H1 (cell line): ENCODE data around the gene PPAN. TPM values are rescaled to one million over a fixed set of nuclear protein-coding genes. Genes with fewer than 3 reads are reported as not detected.

Experiments
- CTCF ChIA-PET: fragments of 300-600 bp; sonication (Branson Sonifier 250); formaldehyde crosslinking; loops from one replicate; lab custom pipeline; 2021; ENCODE audit not compliant: partially characterized antibody; lab: Charles Lee
- POLR2A ChIA-PET: fragments of 300-600 bp; sonication (Branson Sonifier 250); formaldehyde crosslinking; loops from one replicate; lab custom pipeline; 2021; ENCODE audit warnings: inconsistent platforms; ENCODE audit not compliant: partially characterized antibody; lab: Charles Lee
- DNase-seq, 2 experiments: peaks; one replicate each; pipeline versions ENCODE4 v3.0.0 to v3.0.0-alpha.2; 2010 to 2022; ENCODE audit warnings: low spot score in 2 of 2, low read depth in 1 of 2, mixed read lengths in 1 of 2
- FAIRE-seq: peaks from 2 replicates; lab custom pipeline; 2011; peaks lifted over from hg19 to GRCh38; lab: Jason Lieb, UNC
- H2AFZ ChIP-seq: 2 replicates; pipeline ENCODE4 v1.8.1; 2012; ENCODE audit warnings: low read length, inconsistent platforms
- H2AK5ac ChIP-seq: 2 replicates; pipeline ENCODE4 v1.6.1; 2013; ENCODE audit warnings: low read depth, low read length
- H2BK120ac ChIP-seq: replicated peaks from 2 replicates; pipeline ENCODE3; 2013; ENCODE audit warnings: low read depth, low read length, inconsistent platforms
- H2BK12ac ChIP-seq: 2 replicates; pipeline ENCODE4 v1.6.1; 2013; ENCODE audit warnings: low read depth, low read length
- H2BK15ac ChIP-seq: 2 replicates; pipeline ENCODE4 v1.6.1; 2013; ENCODE audit warnings: low read length
- H2BK20ac ChIP-seq: 2 replicates; pipeline ENCODE4 v1.6.1; 2013; ENCODE audit warnings: low read length
- H2BK5ac ChIP-seq: 2 replicates; pipeline ENCODE4 v1.6.1; 2013; ENCODE audit warnings: low read depth, low read length
- H3K14ac ChIP-seq: 2 replicates; pipeline ENCODE4 v1.6.1; 2013; ENCODE audit warnings: inconsistent platforms; ENCODE audit not compliant: insufficient read length
- H3K18ac ChIP-seq: 2 replicates; pipeline ENCODE4 v1.6.1; 2013; ENCODE audit warnings: low read length; ENCODE audit errors: extremely low read depth
- H3K23ac ChIP-seq: 2 replicates; pipeline ENCODE4 v1.6.1; 2013; ENCODE audit warnings: inconsistent platforms; ENCODE audit not compliant: insufficient read length
- H3K23me2 ChIP-seq: 2 replicates; pipeline ENCODE4 v1.6.1; 2013; ENCODE audit warnings: low read depth, low read length
- H3K27ac ChIP-seq: 2 replicates; pipeline ENCODE4 v1.6.1; 2011; ENCODE audit warnings: low read depth, low read length, inconsistent platforms
- H3K27me3 ChIP-seq, 4 experiments: replicated peaks in 1 of 4; 1 replicate in 1 of 4; 2 replicates in 3 of 4; pipeline versions ENCODE4 v1.6.1 to v1.8.1; 2011 to 2013; ENCODE audit warnings: low read length in 3 of 4, mild to moderate bottlenecking in 3 of 4, inconsistent platforms in 2 of 4, mixed read lengths in 2 of 4, moderate library complexity in 1 of 4; ENCODE audit not compliant: control insufficient read depth in 3 of 4, insufficient read depth in 3 of 4; ENCODE audit errors: extremely low read depth in 1 of 4
- H3K36me3 ChIP-seq, 4 experiments: 2 replicates each; pipeline versions ENCODE4 v1.6.1 to v1.8.1; 2011 to 2013; ENCODE audit warnings: mild to moderate bottlenecking in 4 of 4, low read length in 3 of 4, moderate library complexity in 2 of 4, control low read depth in 1 of 4, inconsistent platforms in 1 of 4; ENCODE audit not compliant: insufficient read depth in 4 of 4, control insufficient read depth in 2 of 4
- H3K4ac ChIP-seq: replicated peaks from 2 replicates; pipeline ENCODE3; 2013; ENCODE audit warnings: low read length, low read depth, mixed read lengths, inconsistent platforms; ENCODE audit not compliant: insufficient read length
- H3K4me1 ChIP-seq, 4 experiments: replicated peaks in 1 of 4; 1 replicate in 1 of 4; 2 replicates in 3 of 4; pipeline versions ENCODE4 v1.6.1 to v1.8.1; 2011 to 2013; ENCODE audit warnings: low read length in 3 of 4, inconsistent platforms in 2 of 4, mixed read lengths in 1 of 4; ENCODE audit not compliant: insufficient read depth in 4 of 4, control insufficient read depth in 3 of 4
- H3K4me2 ChIP-seq, 2 experiments: 2 replicates each; pipeline versions ENCODE4 v1.6.1 to v1.8.1; 2011 to 2013; ENCODE audit warnings: low read depth in 2 of 2, low read length in 2 of 2, control low read depth in 1 of 2, inconsistent platforms in 1 of 2, mild to moderate bottlenecking in 1 of 2; ENCODE audit not compliant: insufficient read depth in 1 of 2
- H3K4me3 ChIP-seq, 4 experiments: fragments of 200-600, 300-600 bp in 1 of 4; sonication (generic), shearing (Covaris generic), sonication (Bioruptor Twin) in 1 of 4; 2 replicates each; pipeline versions ENCODE4 v1.5.1 to v1.8.1; 2011 to 2016; ENCODE audit warnings: low read length in 4 of 4, low read depth in 3 of 4, control low read depth in 2 of 4, inconsistent platforms in 2 of 4, mild to moderate bottlenecking in 2 of 4, mixed read lengths in 1 of 4, moderate library complexity in 1 of 4; ENCODE audit not compliant: insufficient read depth in 2 of 4; ENCODE audit errors: extremely low read depth in 1 of 4
- H3K56ac ChIP-seq: replicated peaks from 2 replicates; pipeline ENCODE3; 2013; ENCODE audit warnings: low read depth, mild to moderate bottlenecking, mixed read lengths, low read length, inconsistent platforms; ENCODE audit not compliant: insufficient read length
- H3K79me1 ChIP-seq: 2 replicates; pipeline ENCODE4 v1.6.1; 2013; ENCODE audit warnings: low read depth, low read length, control low read depth
- H3K79me2 ChIP-seq, 2 experiments: 2 replicates each; pipeline versions ENCODE4 v1.6.1 to v1.8.1; 2012 to 2013; ENCODE audit warnings: low read length in 2 of 2, mild to moderate bottlenecking in 2 of 2, inconsistent platforms in 1 of 2; ENCODE audit not compliant: insufficient read depth in 2 of 2, control insufficient read depth in 1 of 2
- H3K9ac ChIP-seq, 4 experiments: replicated peaks in 1 of 4; 1 replicate in 1 of 4; 2 replicates in 3 of 4; pipeline versions ENCODE4 v1.6.1 to v1.8.1; 2011 to 2013; ENCODE audit warnings: low read depth in 3 of 4, low read length in 3 of 4, control low read depth in 2 of 4, mild to moderate bottlenecking in 2 of 4, moderate library complexity in 2 of 4, inconsistent platforms in 1 of 4; ENCODE audit errors: extremely low read depth in 1 of 4
- H3K9me3 ChIP-seq, 2 experiments: 2 replicates each; pipeline versions ENCODE4 v1.6.1 to v1.8.1; 2012 to 2013; ENCODE audit warnings: mild to moderate bottlenecking in 2 of 2, moderate library complexity in 2 of 2, control low read depth in 1 of 2, inconsistent platforms in 1 of 2, low read depth in 1 of 2, low read length in 1 of 2, mixed read lengths in 1 of 2; ENCODE audit not compliant: insufficient read depth in 2 of 2
- H4K20me1 ChIP-seq, 2 experiments: replicated peaks in 1 of 2; 2 replicates each; pipeline versions ENCODE3 to v1.8.1; 2011 to 2013; ENCODE audit warnings: inconsistent platforms in 2 of 2, low read length in 2 of 2, mild to moderate bottlenecking in 1 of 2; ENCODE audit not compliant: insufficient read depth in 2 of 2, control insufficient read depth in 1 of 2
- H4K5ac ChIP-seq: 2 replicates; pipeline ENCODE4 v1.6.1; 2013; ENCODE audit warnings: low read length, low read depth, mixed read lengths, inconsistent platforms; ENCODE audit not compliant: insufficient read length
- H4K8ac ChIP-seq: 2 replicates; pipeline ENCODE4 v1.8.0; 2013; ENCODE audit warnings: mild to moderate bottlenecking, moderate library complexity, low read length, inconsistent platforms; ENCODE audit not compliant: insufficient read depth; ENCODE audit errors: extremely low read depth
- H4K91ac ChIP-seq: replicated peaks from 2 replicates; pipeline ENCODE3; 2013; ENCODE audit warnings: low read length, mixed read lengths, inconsistent platforms; ENCODE audit not compliant: insufficient read length
- RBBP5 ChIP-seq: IDR thresholded peaks from 2 replicates; pipeline ENCODE4 v1.7.1; 2012; ENCODE audit warnings: low read depth, mild to moderate bottlenecking, inconsistent platforms, low read length, moderate library complexity, borderline replicate concordance
- WGBS, 2 experiments: shearing (Covaris generic) in 1 of 2; methylation state at CpG; one replicate each; pipeline versions ENCODE4 v1.1.6 to v1.1.7; 2013 to 2015; ENCODE audit warnings: low lambda C conversion rate in 2 of 2, mixed read lengths in 2 of 2, inconsistent platforms in 1 of 2, low coverage in 1 of 2, missing lambda C conversion rate in 1 of 2; ENCODE audit not compliant: insufficient replicate concordance in 2 of 2, insufficient coverage in 1 of 2, insufficient read length in 1 of 2; ENCODE audit errors: extremely low coverage in 1 of 2, missing lambda C conversion rate in 1 of 2; 5-methylcytosine and 5-hydroxymethylcytosine counted together
- polyA plus RNA-seq, 7 experiments: library from polyadenylated mRNA; depleted of rRNA in 3 of 7; stranded (reverse) in 5 of 7; unstranded in 2 of 7; fragments of >200 nt in 5 of 7; fragments of 200-250 nt in 2 of 7; gene quantifications; 1 replicate in 5 of 7; 2 replicates in 1 of 7; 4 replicates in 1 of 7; pipeline versions ENCODE4 v1.2.1 to v1.2.3, GENCODE V29; 2011 to 2013; ENCODE audit warnings: missing spikeins in 2 of 7, mixed read lengths in 2 of 7
- total RNA-seq: library from RNA; stranded (reverse); fragmentation: NEBNext Ultra II Directional; extraction: Animal tissue kit (Norgen Biotek cat#: 25700); gene quantifications from 2 replicates; pipeline ENCODE4 v1.2.1, GENCODE V29; 2021
- TF ChIP-seq, protein P1 (sequence below): IDR thresholded peaks from 2 replicates; pipeline ENCODE4 v1.6.1; 2011; ENCODE audit warnings: low read length, improper control_type of control experiment

Gene PPAN
- total and polyA plus RNA-seq, 2 of the 8 experiments (the other 6 are each of a cell fraction or from before 2014, with no cell fraction given) = 48.8 to 74.4 TPM

DNA sequence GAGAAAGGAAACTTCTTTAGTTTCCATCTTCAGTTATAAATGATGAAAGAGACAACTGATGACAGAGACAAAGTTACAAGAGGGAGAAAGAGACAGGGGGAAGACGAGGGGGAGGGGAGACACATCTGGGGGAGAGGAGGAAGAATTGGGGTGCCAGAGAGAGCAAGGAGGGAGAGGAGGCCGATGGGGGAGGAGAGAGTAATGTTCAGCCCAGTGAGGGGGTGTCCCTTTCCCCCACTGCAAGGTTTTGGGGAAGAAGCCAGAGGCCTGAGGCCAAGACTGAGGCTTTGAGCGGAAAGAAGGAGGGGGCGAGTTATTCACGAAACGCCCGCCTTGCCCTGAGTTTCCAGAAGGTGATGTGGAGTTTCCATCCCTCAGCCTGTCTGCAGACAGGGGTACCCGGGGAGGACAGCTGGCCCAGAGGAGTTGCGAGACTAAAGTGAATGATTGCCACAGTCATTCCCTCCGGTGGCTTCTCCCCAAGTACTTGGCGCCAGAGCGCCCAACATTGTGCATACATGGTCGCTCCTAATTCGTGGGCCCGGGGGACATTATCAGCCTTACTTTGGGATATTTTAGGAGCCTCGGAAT is 558 bp upstream of the PPAN start:
- Histone ChIP-seq H4K5ac (no peak overlapping the region), H3K4me1 (peaks cover 0 to 4% (median 3%) of the 10 kb centered on the region in 4 experiments; a peak in 5 of 7 replicates), H3K27ac (no peak overlapping the region), H3K4me3 (peak overlapping the region; percentile 29 to 95 (median 59); a peak in 6 of 8 replicates), H2BK15ac (no peak overlapping the region), H2BK20ac (no peak overlapping the region), H3K23ac (no peak overlapping the region), H4K8ac (peak overlapping the region; percentile 47), H3K9ac (no peak overlapping the region), H3K9me3 (no peaks in the 10 kb centered on the region), H3K23me2 (0 out of 2 replicates have a peak, but pooled peaks cover 4% of the 10 kb centered on the region), H3K36me3 (peaks cover 22 to 33% (median 28%) of the 10 kb centered on the region in 4 experiments), H2AFZ (peak overlapping the region; percentile 20; the same call in 1 of the 2 replicates), H3K79me2 (peaks cover 6 to 25% of the 10 kb centered on the region in 2 experiments; a peak in 3 of 4 replicates), H3K27me3 (no peaks in the 10 kb centered on the region), H3K56ac (no peak overlapping the region), H3K79me1 (peaks cover 8% of the 10 kb centered on the region; the same call in 1 of the 2 replicates), H2BK120ac (no peak overlapping the region), H3K4me2 (0 out of 4 replicates have a peak overlapping the region, but pooled peaks of 1 of the 2 experiments have one; percentile 12), H3K4ac (peak overlapping the region; percentile 32), H2AK5ac (no peak overlapping the region), H4K20me1 (peaks cover 0 to 15% of the 10 kb centered on the region in 2 experiments), H3K18ac (no peak overlapping the region), H4K91ac (no peak overlapping the region), H2BK5ac (no peak overlapping the region), H3K14ac (no peak overlapping the region), H2BK12ac (0 out of 2 replicates have a peak overlapping the region, but pooled peaks have one; percentile 75)
- no peak for DNase-seq
- POLR2A ChIA-PET = interaction anchor here (0.5 to 16.9 kb wide), 9 partner anchors 12 to 370 kb away, joined by 3 to 412 read pairs (median 4); partner anchors contain the start of genes DNMT1, EIF3G and P2RY11
- TF ChIP-seq RBBP5 = 0 out of 2 replicates have a peak, but pooled peaks have one; percentile 17
- TF ChIP-seq, protein P1, sequence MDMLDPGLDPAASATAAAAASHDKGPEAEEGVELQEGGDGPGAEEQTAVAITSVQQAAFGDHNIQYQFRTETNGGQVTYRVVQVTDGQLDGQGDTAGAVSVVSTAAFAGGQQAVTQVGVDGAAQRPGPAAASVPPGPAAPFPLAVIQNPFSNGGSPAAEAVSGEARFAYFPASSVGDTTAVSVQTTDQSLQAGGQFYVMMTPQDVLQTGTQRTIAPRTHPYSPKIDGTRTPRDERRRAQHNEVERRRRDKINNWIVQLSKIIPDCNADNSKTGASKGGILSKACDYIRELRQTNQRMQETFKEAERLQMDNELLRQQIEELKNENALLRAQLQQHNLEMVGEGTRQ = no peak
- 62% methylated on average over 13 of the region's 16 CpGs; no CpG with 5 or more reads in 1 of the 2 experiments for WGBS, 2 experiments
- FAIRE-seq = no peak
- CTCF ChIA-PET = interaction anchor here (0.8 to 2.5 kb wide), 5 partner anchors 11 to 175 kb away, joined by 3 to 6 read pairs (median 4); no protein-coding TSS in a partner anchor
